GM18867 (cell line): ENCODE results near the gene LRRC47.

Experiments
- ATAC-seq: cut with Tn5 transposase; IDR thresholded peaks from one replicate; pipeline ENCODE4 v1.9.1; 2021; ENCODE audit warnings: mild to moderate bottlenecking, moderate library complexity; ENCODE audit not compliant: unreplicated experiment

The LRRC47 gene

GRCh38 chr1:3787349-3787715 is 9.0 kb downstream of the LRRC47 start:
- ATAC-seq = no peak

DNA sequence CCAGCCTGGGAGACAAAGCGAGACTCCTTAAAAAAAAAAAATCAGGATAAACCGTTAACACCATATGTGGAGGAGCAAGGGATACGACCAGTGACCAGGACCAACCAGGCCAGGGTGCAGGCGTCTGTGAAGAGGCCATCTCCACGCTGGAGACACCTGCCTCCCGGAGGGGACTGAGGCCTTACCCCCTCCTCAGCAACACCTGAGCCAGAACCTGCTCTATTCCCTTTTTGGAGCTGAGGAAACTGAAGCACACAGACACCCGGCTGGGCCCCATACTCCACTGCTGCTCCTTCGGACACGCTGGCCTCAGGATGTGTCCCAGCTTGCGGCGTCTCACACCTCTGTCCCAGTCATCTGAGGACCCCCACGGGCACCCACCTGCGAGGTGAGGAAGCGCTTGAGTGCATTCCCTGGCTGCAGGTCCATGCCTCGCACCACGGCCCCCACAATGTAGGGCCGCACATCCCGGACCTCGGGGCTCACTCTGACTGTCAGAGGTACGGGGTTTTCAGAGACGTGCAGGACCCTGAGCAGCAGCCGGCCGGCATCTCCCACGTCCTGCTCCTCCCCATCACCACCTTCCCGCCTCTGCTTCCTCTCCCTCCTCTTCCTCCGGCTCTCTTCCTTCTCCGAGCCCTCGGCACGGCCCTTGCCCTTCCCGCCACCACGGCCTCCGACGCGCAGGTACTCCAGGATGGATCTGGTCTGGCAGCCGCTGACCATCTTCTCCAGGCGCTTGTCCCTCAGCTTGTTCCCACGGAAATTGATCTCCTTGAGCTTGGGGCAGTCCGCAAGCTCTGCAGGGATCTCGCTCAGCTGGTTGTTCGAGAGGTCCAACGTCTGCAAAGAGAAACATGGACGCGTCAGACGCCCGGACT is 9.6 kb downstream of the LRRC47 start:
- ATAC-seq = no peak

GRCh38 chr1:3785456-3786157 is 10.7 kb downstream of the LRRC47 start:
- no peak for ATAC-seq

GRCh38 chr1:3785045-3785444 is 11.3 kb downstream of the LRRC47 start:
- ATAC-seq = no peak

- no peak for ATAC-seq
Measured at GRCh38 chr1:3783651-3784474, 12.4 kb downstream of the LRRC47 start.

- ATAC-seq = no peak
Measured at GRCh38 chr1:3780901-3781300, 15.4 kb downstream of the LRRC47 start.

DNA sequence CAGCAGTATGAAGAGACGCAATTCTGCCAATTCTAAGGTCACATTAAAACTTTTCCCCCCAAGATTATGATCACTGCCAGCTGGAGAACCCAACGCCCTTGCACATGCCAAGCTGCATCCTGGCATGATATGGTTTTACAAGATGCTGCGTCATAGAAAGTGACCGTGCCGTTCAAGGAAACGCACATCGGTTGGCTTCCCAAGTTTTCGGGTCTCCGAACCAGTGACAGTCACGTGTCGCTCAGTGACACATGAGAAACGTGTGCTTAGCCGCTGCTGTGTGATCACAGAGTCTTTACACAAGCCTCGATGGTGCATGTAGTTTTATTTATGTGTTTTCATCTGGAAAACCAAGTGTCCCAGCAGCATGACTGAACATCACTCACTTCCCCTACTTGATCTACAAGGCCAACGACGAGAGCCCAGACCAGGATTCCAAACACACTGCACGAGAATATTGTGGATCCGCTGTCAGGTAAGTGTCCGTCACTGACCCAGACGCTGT is 16.3 kb downstream of the LRRC47 start:
- no peak for ATAC-seq

DNA sequence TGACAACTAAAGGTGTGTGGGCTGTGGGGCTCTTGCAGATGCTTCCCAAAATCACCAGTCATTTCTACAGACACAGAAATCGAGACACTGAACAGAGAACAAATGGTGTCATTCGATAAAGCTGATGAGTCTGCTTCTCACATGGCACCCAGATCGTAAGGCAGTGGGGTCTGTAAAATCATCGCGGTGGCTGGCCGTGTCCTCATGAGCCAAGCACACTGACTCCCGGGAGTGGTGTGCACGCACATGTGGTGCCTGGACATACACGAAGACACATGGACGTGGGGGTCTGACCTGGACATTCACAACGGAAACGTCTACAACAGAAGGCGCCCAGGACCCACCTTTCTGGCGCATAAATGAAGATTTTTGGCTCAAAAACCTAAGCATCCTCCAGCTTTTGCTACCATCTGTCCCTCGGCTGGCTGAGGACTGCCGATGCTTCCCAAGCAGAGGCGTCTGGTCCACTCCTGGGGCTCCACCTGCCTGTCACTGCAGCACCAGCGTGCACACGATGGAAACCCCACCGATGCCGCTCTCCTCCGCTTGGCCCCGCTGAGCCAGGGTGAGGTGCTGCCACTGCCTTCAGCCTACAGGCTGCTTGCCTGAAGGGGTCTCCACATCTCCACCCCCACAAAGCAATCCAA is 16.9 kb downstream of the LRRC47 start:
- ATAC-seq = no peak

GRCh38 chr1:3778590-3779264 is 17.6 kb downstream of the LRRC47 start:
- ATAC-seq = no peak

GRCh38 chr1:3777647-3778589 is 18.4 kb downstream of the LRRC47 start:
- no peak for ATAC-seq

DNA sequence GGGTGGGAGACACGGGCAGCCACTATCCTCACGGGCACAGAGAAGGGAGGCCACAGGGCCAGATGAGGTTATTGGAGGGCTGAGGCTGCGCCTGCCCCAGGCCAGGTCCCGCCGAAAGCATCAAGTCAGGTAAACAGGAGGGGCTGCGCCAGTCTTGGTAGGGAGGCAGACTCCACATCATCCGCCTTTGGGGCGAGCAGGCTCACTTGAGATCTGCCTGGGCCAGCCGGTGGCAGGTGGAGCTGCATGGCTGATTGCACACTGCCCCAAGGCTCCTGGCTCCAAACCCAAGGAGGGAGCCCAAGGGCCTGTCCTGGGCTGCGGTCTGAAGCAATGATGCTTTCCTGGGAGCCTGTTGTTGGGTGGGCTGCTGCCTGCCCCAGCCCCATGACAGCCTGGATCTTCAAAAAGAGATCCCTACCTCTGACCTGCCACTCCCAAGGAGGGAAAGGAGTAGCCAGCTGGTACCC is 19.2 kb downstream of the LRRC47 start:
- no peak for ATAC-seq

- no peak for ATAC-seq
Measured at GRCh38 chr1:3776231-3776961, 19.9 kb downstream of the LRRC47 start.

DNA sequence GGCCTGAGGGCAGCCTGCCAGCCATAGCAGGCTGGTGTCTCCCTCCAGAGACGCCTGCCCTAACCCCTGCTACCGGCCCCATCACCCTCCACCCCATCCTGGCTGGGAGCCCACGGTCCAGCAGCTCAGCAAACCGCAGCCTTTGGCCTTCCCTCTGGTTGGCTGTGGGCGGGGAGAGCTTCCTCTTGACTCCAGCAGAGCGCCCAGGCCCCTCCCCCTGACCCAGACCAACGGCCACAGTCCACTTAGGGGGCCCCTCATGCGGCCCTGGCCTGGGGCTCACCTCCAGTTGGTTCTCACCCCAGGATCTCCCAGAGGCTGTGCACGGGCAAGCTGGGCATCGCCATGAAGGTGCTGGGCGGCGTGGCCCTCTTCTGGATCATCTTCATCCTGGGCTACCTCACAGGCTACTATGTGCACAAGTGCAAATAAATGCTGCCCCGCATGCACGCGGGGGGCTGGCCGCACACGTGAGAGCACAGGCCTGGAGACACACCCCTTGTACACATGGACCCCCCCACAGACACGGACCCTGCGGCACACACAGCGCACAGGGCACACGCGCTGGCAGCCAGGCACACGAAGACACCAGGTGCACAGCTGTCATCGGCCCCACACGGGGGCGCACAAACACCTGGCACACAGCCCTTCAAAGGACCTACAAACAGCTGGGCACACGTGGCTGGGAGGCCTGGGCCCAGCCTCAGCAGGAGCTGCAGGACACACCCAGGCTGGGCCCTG is 20.6 kb downstream of the LRRC47 start:
- ATAC-seq = peak; percentile 38

- no peak for ATAC-seq
Measured at GRCh38 chr1:3774946-3775489, 21.3 kb downstream of the LRRC47 start.

DNA sequence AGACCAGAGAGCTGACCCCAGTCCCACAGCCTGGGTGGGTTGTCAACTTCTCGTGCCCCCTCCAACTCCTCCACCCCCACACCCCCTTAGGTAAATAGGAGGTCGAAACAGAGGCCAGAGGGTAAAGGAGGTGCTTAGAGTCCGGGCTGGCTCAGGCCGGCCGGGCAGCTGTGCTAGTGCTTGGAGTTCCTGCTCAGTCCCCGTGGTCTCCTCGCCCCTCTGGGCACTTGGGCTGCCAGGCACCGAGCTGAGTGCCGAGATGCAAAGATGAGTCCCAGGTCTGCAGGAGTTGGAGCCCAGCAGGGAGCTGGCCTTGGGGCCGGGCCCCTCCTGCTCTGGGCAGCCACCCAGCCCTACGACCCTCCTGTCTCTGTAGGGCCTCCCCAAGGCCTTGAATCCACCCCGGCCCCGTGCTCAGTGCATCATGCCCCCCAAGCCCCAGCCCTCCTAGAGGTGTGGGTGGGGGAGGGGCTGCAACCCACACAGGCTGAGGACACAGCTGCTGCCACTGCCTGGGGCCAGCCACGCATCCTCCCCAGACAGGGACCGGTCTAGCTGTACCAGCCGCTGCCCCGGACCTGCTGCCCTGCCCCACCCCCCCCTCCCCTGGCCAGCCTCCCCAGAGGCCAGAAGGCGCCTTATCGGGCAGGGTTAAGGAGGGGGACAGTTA is 21.9 kb downstream of the LRRC47 start:
- no peak for ATAC-seq

DNA sequence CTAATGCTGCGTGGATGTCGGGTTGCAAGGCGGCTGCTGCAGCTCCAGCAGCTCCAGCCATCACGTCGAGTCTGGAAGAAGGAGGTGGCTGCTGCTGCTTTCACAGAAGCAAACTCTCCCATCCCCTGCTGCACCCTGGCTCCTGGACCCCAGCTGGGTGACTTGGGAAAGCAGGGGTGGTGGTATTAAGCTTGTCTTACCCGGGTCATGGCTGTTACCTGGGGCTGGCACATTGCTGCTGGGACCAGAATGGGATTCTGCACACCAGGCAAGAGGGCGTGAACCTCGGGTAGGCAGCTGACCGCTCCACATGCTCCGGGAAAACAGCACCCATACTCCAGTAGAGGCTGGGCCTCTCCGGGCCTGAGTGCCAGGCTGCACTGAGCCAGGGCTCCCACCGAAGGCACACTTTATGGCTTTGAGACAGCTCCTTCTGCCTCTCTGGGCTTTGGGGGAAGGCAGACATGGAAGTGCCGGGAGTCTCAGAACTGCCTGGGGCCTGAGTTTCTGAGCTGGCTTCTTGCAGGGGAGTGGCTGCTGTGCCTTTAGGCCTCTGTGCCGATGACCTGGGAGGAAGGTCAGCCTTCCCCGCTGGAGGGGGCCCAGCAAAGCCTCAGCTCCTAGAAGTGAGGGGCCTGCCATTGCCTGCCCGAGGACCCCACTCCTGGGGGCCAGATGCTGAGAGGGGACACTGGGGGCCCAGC is 22.6 kb downstream of the LRRC47 start:
- no peak for ATAC-seq
